Activated naive CD8-positive, alpha-beta T cell (primary cell): ENCODE measurements around the gene IGFL3.

ENCODE experiments used
- H3K27ac Mint-ChIP-seq: one replicate; pipeline ENCODE4 v1.8.0; 2021; ENCODE audit warnings: mixed read lengths
- H3K27me3 Mint-ChIP-seq: one replicate; pipeline ENCODE4 v1.8.0; 2021; ENCODE audit warnings: mixed read lengths
- H3K36me3 Mint-ChIP-seq: one replicate; pipeline ENCODE4 v1.8.0; 2021; ENCODE audit warnings: mixed read lengths
- H3K4me1 Mint-ChIP-seq: one replicate; pipeline ENCODE4 v1.8.0; 2021; ENCODE audit warnings: low read depth, mixed read lengths
- H3K4me3 Mint-ChIP-seq: one replicate; pipeline ENCODE4 v1.8.0; 2021; ENCODE audit warnings: mild to moderate bottlenecking, mixed read lengths
- H3K9me3 Mint-ChIP-seq: one replicate; pipeline ENCODE4 v1.8.0; 2021; ENCODE audit warnings: low read depth, mixed read lengths

IGFL3 gene

DNA sequence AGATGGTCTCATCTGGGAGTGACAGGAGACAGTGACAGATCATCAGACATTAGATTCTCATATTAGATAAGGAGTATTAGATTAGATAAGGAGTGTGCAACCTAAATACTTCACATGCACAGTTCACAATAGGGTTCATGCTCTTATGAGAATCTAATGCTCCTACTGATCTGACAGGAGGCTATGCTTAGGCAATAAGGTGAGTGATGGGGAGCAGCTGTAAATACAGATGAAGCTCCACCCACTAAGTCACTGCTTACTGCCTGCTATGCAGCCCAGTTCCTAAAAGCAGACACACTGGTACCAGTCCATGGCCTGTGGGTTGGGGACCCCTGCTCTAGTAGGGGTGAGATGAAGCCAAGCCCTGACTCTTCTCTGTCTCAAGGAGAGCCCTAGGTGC lies 10.0 kb upstream of the IGFL3 start:
- Mint-ChIP-seq H3K27ac (no peak overlapping the region), H3K9me3 (no peaks in the 10 kb centered on the region), H3K4me3 (no peak overlapping the region), H3K36me3 (no peaks in the 10 kb centered on the region), H3K27me3 (peaks cover 32% of the 10 kb centered on the region), H3K4me1 (no peaks in the 10 kb centered on the region)

DNA sequence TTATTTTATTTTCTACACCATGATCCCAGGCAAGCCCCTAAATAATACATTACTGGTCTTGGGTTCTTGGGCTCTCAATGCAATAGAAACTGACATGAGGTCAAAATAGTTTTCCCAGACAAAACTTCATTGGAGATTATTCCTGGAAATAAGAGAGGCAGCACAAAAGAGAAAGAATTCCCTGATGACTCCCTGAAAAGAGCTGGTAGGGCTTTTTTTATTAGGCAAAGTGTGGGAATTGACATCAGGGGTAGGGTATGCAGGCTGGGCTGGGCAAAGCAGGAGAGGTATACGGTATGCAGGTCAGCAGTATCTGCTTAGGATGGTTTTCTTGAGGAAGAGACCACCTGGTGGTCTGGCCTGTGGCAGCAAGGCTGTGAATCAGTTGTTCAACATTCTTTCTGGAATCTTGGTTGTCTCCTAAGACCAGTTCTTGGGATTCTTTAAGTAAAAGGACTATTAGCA lies 9.3 kb upstream of the IGFL3 start:
- Mint-ChIP-seq H3K9me3 (no peaks in the 10 kb centered on the region), H3K36me3 (no peaks in the 10 kb centered on the region), H3K4me3 (no peak overlapping the region), H3K27me3 (peaks cover 38% of the 10 kb centered on the region), H3K27ac (no peak overlapping the region), H3K4me1 (no peaks in the 10 kb centered on the region)

DNA sequence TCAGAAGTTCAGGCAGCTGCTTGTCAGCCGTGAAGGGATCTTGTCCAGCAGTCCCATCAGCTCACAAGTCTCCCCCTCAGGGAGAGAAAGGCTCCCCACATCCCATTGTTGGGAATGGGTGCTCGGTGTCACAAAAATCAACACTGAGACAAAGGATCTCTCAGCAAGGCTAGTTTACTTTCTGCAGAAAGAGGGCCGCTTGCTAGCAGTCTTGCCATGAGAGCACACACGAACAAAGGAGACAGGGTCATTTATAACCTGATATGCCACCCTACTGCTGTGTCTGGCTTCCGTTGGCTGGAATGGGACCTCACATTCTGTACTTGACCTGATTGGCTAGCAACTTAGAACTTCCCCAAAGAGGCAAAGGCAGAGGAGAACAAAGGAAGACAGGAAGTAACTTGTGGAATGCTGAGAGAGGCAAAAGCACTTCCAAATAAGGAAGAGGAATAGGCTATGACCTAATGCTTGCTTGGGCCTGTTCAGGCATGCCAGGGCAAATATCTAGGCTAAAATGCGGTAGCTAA lies 8.7 kb upstream of the IGFL3 start:
- H3K36me3 Mint-ChIP-seq, result no peaks in the 10 kb centered on the region
- no peak overlapping the region for H3K4me3 Mint-ChIP-seq
- no peaks in the 10 kb centered on the region for H3K4me1 Mint-ChIP-seq
- H3K27me3 Mint-ChIP-seq, result peaks cover 41% of the 10 kb centered on the region
- no peaks in the 10 kb centered on the region for H3K9me3 Mint-ChIP-seq
- H3K27ac Mint-ChIP-seq, result no peak overlapping the region

DNA sequence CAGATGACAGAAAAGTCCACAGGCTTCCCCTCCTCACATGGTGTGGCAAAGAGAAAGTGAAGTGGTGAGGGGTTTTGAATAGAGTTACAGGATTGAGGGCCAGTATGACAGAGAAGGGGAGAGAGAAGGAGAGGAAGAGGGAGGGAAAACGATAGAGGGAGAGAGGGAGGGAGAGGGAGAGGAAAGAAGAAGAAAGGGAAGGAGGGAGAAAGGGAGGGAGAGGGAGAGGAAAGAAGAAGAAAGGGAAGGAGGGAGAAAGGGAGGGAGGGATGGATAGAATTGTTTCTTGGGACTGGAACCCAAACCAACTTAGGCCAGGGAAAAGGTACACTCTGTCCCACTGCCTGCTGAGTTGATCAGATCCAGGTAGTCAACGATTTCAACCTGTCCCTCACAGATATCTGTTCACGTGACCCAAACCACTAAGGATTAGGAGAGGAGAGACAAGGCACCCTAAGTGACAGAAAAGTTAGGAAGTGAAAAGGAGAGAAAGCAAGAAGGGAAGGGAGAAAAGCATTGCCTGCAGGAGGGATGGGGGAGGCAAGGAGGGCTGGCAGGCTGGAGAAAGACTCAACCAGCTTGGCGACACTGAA lies 8.1 kb upstream of the IGFL3 start:
- Mint-ChIP-seq H3K27me3 (peaks cover 44% of the 10 kb centered on the region), H3K27ac (no peak overlapping the region), H3K4me3 (no peak overlapping the region), H3K36me3 (no peaks in the 10 kb centered on the region), H3K9me3 (no peaks in the 10 kb centered on the region), H3K4me1 (no peaks in the 10 kb centered on the region)

DNA sequence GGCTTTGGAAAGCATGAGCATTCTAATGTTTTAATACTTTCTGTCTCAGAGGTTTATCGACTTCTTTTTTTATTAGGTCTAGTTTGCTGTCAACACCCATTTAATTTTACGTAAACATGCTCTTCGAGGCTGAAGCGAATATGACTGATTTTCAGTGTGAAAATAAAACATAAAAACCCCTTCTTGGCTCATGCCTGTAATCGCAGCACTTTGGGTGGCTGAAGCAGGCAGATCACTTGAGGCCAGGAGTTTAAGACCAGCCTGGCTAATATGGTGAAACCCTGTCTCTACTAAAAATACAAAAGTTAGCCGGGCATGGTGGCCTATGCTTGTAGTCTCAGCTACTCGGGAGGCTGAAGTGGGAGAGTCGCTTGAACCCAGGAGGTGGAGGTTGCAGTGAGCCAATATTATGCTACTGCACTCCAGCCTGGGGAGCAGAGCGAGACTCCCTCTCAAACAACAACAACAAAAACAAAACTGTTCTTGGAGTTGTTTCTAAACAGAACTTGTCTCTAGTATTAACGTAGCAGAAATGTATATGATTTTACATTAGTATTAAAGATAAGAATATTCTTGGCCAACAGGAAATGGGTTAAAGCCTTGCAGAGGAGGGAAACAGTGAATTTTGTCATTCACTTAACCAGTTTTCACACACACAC lies 7.1 kb upstream of the IGFL3 start:
- Mint-ChIP-seq H3K36me3 (no peaks in the 10 kb centered on the region), H3K27me3 (peaks cover 42% of the 10 kb centered on the region), H3K9me3 (no peaks in the 10 kb centered on the region), H3K4me3 (no peak overlapping the region), H3K4me1 (no peaks in the 10 kb centered on the region), H3K27ac (no peak overlapping the region)

DNA sequence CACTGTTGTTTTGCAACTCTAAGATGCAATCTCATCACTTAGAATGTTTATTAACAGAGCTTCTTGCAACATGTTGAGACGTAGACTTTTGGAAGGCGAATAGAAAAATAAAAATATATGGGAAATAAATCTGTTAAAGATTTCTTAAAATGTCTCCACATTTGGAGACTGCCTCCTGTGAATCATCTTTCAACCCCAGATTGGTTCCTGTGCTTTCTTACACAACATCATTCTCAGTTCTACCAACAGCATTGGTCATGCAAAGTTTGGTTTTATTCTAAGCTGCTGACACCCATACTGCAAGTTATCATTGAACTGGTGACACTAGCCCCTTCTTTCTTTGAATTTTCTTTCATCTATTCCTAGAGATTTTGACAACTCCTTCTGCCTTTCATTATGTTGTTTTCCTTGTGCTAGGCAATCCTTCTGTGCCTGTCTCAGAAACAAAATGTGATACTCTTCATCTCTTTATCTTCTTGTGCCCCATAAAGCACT lies 1.6 kb upstream of the IGFL3 start:
- Mint-ChIP-seq H3K27ac (no peak overlapping the region), H3K4me1 (no peaks in the 10 kb centered on the region), H3K27me3 (peaks cover 38% of the 10 kb centered on the region), H3K36me3 (no peaks in the 10 kb centered on the region), H3K4me3 (no peak overlapping the region), H3K9me3 (no peaks in the 10 kb centered on the region)

DNA sequence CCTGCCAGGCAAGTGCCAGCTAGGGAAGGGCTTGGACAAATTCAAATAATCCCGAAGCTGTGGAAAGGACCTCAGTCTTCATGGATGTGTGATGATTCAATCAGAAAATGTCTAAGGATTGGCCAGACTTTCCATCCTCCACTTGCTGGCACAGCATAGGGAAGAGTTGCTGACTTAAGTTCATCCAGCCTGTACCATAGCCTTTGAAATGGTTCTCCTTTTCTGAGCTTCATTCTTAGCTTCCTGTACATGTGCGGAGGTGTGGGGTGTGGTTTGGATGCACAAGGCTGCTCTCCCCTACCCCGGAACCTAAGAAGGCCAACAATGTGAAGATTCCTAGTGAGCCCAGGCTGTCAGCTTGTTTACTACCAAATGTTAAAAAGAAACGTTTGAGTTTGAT lies 959 bp upstream of the IGFL3 start:
- no peaks in the 10 kb centered on the region for H3K36me3 Mint-ChIP-seq
- H3K27ac Mint-ChIP-seq, result no peak overlapping the region
- no peaks in the 10 kb centered on the region for H3K9me3 Mint-ChIP-seq
- no peak overlapping the region for H3K4me3 Mint-ChIP-seq
- H3K4me1 Mint-ChIP-seq, result no peaks in the 10 kb centered on the region
- H3K27me3 Mint-ChIP-seq, result peaks cover 39% of the 10 kb centered on the region

DNA sequence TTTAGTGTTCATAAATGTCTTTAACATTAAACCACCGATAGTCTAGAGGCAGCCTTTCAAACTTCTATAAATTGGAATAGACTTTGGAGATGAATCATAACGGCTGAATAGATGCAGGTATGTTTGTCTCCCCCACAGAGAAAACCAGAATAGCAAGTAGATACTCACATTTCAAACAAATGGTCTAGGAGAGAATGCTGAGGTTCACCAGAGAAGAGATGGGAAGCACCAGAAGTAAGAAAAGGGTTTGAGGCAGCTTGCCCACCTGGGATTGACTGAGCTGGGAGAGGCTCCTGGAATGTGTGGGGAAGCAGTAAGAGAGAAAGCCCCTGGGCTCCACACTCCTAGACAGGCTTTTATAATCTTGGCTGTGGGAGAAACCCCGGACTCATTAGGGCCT lies 6.4 kb downstream of the IGFL3 start:
- Mint-ChIP-seq H3K4me3 (no peak overlapping the region), H3K36me3 (no peaks in the 10 kb centered on the region), H3K4me1 (peaks cover 10% of the 10 kb centered on the region), H3K27ac (no peak overlapping the region), H3K27me3 (peaks cover 24% of the 10 kb centered on the region), H3K9me3 (no peaks in the 10 kb centered on the region)

DNA sequence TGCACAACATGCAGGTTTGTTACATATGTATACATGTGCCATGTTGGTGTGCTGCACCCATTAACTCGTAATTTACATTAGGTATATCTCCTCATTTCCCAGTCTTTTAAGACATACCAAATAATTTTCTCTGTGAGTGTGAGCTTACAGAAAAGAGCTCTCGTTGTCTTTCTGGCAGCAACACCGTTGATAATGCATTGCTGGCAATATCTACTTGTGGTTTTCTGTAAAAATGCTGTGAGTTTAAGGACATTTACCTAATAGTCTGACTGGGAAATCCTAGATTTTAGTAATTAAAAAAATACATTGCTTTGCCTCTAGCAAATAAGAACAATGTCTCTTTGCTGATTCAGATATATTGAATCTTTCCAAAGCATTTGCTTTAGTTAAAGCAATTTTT lies 8.4 kb downstream of the IGFL3 start:
- Mint-ChIP-seq H3K9me3 (no peaks in the 10 kb centered on the region), H3K4me1 (peaks cover 10% of the 10 kb centered on the region), H3K27ac (no peak overlapping the region), H3K4me3 (no peak overlapping the region), H3K36me3 (no peaks in the 10 kb centered on the region), H3K27me3 (peaks cover 25% of the 10 kb centered on the region)

DNA sequence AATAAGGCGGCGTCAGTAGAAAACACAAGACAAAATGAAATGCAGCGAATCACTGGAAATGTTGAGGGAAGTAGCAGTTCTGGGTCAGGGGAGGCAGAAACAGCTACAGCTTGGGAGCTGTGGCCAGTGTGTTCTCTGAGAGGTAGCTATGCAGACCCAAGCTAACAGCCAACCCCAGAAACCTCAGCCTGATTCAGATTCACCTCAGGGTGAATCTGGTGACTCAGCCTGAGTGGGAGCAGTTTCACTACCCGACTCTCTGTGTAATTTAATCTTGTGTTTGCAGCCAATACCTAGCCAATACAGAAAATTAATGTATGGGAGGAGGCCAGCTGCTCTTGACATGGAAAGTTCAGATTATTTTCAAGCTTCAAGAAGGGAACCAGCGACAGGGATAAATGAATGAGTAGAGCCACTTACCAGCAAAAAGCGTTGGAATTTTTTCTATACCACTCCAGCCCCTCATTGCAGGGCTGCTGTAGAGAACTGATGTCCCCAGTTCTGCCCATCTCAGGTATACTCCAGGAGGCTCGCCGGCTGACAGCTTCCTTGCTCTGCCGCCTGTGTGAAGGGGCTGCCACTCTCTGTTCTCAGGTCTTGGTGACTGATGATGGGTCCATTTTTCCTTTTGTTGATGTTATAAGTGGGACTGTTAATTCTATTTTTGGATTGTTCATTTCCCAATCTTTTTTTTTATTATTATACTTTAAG lies 8.9 kb downstream of the IGFL3 start:
- H3K9me3 Mint-ChIP-seq, result no peaks in the 10 kb centered on the region
- peaks cover 27% of the 10 kb centered on the region for H3K27me3 Mint-ChIP-seq
- no peak overlapping the region for H3K27ac Mint-ChIP-seq
- no peaks in the 10 kb centered on the region for H3K36me3 Mint-ChIP-seq
- peaks cover 10% of the 10 kb centered on the region for H3K4me1 Mint-ChIP-seq
- H3K4me3 Mint-ChIP-seq, result no peak overlapping the region

DNA sequence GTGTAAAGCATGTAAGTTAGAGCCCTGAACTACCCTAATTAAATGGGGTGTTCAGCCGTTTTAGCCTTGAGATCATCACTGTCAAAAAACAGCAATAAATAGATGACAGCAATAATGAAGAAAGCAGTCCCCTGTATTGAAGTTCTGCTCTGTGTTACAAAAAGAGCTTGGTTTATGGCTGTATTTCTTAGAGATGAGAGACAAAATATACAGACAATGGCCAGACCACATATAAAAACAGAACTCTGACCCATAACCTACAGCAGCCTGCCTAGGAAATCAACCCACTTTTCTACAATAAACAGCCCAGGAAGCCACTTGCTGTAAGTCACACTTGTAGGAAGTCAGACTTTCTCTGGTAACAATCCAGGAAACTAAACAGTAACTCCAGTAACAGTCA lies 10.8 kb downstream of the IGFL3 start:
- Mint-ChIP-seq H3K36me3 (no peaks in the 10 kb centered on the region), H3K27me3 (peaks cover 23% of the 10 kb centered on the region), H3K9me3 (peaks cover 3% of the 10 kb centered on the region), H3K27ac (no peak overlapping the region), H3K4me3 (no peak overlapping the region), H3K4me1 (peaks cover 10% of the 10 kb centered on the region)

DNA sequence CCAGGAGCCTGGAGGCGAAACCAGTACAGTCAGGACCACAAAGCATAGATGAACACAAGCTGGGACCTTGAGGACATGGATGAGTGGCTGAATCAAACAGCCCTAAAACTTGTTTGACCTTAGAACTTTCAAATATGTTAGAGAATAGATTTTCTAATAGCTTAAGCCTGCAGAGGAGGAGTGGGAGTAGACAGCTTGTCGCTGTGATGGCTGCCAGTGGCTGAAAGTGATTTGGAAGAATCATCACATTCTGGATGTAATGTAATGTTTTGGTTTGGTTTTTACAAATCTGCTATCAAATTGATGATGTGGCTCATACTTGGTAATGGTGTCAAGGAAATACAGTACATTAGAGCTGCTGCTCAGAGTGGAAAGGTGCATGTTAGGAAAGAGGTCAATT lies 12.0 kb downstream of the IGFL3 start:
- Mint-ChIP-seq H3K9me3 (peaks cover 6% of the 10 kb centered on the region), H3K27ac (no peak overlapping the region), H3K36me3 (no peaks in the 10 kb centered on the region), H3K27me3 (peaks cover 24% of the 10 kb centered on the region), H3K4me3 (no peak overlapping the region), H3K4me1 (peaks cover 10% of the 10 kb centered on the region)

DNA sequence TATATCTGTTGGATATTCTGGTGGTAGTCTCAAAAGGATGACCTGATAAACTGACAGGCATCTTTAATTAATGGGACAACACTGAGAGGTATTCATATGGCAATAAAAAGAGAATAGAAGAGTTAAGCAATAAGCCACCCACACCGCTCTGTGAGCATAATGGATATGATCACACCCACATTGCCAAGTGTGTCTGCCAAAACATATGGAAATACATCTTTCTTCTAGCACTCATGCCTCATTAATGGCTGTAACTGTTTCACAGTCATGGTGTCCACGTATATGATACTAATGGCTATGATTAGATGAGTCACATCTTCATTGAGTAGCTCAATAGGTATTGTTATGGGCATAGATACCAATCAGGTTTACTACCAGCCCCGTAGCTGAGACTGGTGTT lies 13.1 kb downstream of the IGFL3 start:
- H3K4me3 Mint-ChIP-seq, result no peak overlapping the region
- no peaks in the 10 kb centered on the region for H3K36me3 Mint-ChIP-seq
- H3K27ac Mint-ChIP-seq, result no peak overlapping the region
- H3K27me3 Mint-ChIP-seq, result peaks cover 21% of the 10 kb centered on the region
- H3K4me1 Mint-ChIP-seq, result peaks cover 10% of the 10 kb centered on the region
- peaks cover 6% of the 10 kb centered on the region for H3K9me3 Mint-ChIP-seq

DNA sequence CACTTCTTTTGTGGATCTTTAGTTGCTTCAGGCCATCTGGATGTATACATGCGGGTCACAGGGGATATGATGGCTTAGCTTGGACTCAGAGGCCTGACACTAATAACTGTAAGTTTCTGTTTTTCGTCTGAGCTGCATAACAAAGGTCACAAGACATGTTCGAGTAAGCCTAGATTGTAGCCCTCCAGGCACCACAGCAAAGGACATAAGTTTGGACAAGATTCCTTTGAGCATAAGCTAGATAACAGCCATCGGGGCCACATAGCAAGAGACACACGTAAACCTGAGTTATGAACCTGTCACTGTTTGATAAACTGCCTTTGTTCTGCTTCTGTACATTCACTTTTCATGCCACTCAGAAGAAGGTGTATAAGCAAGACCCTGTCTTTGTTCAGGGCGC lies 14.6 kb downstream of the IGFL3 start:
- Mint-ChIP-seq H3K36me3 (no peaks in the 10 kb centered on the region), H3K27me3 (peaks cover 18% of the 10 kb centered on the region), H3K9me3 (peaks cover 6% of the 10 kb centered on the region), H3K4me3 (no peak overlapping the region), H3K4me1 (peaks cover under 1% of the 10 kb centered on the region), H3K27ac (no peak overlapping the region)

DNA sequence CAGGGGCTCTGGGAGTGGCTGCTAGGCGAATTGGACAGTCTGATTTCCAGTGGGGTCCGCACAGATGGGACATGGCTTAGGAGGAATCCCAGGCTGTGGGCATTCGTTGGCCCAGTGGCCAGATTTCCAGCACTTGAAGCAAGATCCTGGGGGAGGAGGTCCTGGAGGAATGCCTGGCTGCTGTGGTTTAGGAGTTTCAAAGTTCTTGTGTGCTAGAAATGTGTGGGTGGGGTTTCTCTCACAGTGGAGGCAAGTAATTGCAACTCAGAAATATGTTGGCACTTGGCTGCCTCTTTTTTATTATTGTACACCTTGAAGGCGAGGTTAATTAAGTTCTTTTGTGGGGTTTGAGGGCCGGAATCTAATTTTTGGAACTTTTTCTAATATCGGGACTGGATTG lies 17.1 kb downstream of the IGFL3 start:
- Mint-ChIP-seq H3K27ac (no peak overlapping the region), H3K27me3 (peaks cover 7% of the 10 kb centered on the region)

More for the DNA sequence above, 17.1 kb downstream of the IGFL3 start:
- Mint-ChIP-seq H3K36me3 (no peaks in the 10 kb centered on the region), H3K4me1 (no peaks in the 10 kb centered on the region), H3K9me3 (peaks cover 6% of the 10 kb centered on the region), H3K4me3 (no peak overlapping the region)
